Activated CD4-positive, alpha-beta T cell treated with anti-CD3 and anti-CD28 coated beads, Interleukin-2, amount 50 U/mL, for 48 hours (primary cell): ENCODE data around the gene SCNN1G.

Experiments
- DNase-seq, 2 experiments: peaks; one replicate each; pipeline ENCODE4 v3.0.0-alpha.2; 2020

The SCNN1G gene

DNA sequence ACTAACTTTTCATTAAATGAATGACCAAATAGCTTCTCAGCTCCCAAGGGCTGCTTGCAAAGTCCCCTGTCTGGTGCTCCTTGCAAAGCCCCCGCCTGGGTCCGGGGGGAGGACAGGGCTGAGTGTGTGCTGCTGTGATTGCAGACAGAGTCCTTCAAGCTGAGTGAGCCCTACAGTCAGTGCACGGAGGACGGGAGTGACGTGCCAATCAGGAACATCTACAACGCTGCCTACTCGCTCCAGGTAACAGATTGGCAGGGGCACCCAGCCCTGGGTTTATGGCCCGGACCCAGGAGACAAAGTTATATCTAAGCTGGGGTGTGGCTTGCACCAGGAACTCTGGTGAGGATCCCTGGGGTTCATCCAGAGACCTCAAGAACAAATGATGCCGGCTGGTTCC lies 27.1 kb downstream of the SCNN1G start:
- no peak for DNase-seq

DNA sequence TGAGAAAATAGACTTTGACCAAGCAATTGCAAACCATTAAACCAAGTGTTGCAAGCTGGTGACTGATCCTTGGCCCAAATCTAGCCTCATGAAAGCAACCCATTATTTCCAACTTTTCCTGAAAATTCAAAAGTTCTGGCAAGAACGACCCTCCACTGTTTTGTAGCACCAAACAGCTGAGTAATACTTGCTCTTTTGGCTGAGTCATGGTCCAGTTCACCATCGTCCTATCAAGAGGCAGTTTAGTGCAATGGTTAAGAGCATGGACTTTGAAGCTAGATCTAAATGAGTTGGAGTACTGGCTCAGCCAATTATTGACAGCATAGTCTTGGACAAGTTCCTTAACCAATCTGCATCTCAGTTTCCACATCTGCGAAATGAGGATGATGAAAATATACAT lies 31.3 kb downstream of the SCNN1G start:
- DNase-seq = no peak

DNA sequence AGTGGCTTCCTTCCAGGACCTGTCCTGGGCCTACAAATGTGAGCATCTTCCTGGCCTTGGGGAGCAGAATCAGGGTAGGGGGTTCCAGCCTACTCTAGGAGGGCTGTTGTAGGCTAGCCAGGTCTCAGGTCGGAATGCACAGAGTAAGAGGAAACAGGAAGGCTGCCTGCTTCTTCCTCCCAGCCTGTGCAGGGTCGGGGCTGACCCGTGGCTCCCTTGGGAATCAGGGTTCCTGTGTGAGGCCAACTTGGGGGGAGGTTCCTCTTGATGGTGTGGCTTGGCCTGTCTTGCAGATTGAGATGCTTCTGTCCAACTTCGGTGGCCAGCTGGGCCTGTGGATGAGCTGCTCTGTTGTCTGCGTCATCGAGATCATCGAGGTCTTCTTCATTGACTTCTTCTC lies 32.3 kb downstream of the SCNN1G start:
- no peak for DNase-seq

DNA sequence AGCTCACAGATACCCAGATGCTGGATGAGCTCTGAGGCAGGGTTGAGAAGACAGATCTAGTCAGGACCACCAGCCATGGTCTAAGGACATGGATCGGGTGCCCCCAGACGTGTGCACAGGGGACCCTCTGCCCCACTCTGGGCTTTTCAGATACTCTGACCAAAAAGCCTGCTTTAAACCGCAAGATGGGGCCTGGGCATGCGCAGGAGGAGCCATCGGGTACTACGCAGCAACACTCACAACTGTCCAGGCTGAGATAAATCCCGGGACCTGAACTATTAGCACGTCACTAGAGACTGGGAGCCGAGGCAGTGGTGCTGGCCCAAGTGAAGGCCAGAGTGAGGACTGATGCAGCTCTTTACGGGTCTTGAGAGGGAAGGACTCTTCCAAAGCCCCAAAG lies 32.9 kb downstream of the SCNN1G start:
- DNase-seq = no peak

DNA sequence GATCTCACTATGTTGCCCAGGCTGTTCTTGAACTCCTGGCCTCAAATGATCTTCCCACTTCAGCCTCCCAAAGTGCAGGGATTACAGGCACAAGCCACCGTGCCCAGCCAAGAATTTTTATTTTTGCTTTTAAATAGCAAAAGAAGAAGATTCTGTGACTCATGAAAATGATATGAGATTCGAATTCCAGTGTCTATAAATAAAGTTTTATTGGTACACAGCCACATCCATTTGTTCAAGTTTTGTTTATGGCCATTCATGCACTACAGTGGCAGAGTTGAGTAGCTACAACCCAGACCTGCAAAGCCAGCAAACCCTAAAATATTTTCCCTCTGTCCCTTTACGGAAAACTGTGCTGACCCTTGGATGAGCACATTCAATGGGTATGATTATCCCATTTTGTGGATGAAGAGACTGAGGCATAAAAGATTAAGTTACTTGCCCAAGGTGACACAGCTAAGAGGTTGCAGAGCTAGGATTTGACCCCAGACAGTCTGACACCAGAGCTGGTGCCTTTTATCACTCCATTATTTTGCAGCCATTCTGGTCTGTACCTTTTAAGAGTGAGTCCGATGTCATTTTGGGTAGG lies 34.2 kb downstream of the SCNN1G start:
- DNase-seq = no peak

DNA sequence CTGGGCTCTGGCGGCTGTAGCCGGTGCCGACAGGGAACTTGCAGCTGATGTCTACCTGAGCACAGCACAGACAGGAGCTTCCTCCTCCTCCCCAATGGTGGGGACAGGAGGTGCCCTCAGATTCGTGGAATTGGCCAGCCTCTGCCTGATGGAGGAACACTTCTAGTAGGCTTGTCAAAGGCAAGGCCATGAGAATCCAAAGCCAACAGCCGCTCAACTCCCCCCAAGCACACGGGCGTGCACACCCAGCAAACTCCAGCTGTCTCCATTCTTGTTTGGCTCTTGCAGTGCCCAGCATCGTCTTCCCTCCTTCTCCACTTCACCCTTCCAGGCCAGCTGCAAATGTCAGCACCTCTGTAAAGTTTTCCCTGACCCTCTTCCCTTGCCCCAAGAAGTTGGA lies 35.1 kb downstream of the SCNN1G start:
- no peak for DNase-seq

DNA sequence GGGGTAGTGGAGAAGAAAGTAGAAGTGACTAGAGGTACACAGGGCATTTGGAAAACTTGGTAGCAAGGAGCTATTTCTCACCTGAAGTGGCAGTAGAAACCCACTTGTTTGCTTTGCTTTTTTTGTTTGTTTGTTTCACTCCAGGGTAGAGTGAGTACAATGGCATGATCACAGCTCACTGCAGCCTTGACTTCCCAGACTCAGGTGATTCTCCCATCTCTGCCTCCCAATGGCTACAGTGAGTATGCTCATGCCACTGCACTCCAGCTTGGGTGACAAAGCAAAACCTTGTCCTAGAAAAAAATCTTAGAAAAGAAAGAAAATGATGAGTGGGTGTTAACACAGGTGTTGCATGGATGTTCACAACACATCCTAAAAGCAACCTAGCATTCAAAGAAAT lies 40.4 kb downstream of the SCNN1G start:
- no peak for DNase-seq

DNA sequence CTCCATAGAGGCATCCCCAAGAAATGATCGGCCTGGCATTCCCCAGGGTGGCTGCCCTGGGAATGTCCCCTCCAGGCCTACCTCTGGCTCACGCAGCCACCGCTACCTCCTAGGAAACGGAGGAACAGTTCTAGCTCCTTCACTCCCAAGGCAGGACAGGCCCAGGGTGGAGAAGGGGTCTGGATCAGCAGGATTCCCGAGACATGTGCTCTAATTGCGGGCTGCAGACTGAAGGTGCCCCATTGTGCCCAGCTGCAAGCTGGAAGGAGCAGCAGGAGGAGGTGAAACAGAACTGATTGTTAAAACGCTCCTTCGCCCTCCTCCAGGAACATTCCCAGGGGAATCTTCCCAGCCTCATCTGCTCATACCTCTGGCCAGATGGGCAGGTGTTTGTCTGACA lies 40.8 kb downstream of the SCNN1G start:
- no peak for DNase-seq

DNA sequence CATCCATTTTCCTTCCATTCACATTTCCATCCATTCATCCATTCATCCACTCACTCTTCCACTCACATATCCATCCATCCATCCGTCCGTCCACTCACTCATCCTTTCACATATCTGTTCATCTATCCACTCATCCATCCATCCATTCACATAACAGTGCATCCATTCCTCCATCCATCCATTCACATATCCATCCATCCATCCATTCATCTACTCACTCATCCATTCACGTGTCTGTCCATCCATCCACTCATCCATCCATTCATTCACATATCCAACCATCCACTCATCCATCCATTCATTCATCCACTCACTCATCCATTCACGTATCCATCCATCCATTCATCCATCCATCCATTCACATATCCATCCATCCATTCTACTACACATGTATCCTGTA lies 42.6 kb downstream of the SCNN1G start:
- no peak for DNase-seq

DNA sequence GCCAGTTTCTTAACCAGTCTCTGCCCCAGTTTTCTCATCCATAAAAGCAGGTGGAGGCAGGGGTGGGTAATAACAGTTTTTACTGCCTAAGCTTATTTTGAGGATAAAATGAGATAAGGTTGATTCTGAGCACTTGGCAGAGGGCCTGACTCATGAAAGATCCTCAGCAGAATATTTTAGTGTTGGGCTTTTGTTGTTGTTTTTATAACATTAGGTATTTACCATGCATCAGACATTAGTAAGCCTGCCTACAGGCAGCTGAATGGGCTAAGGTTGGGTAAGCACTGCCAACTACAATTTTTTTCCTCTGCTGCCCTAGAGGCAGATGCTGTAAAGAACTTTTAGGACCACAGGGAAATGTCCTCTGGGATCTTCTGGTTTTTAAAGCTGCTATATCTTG lies 43.1 kb downstream of the SCNN1G start:
- no peak for DNase-seq

DNA sequence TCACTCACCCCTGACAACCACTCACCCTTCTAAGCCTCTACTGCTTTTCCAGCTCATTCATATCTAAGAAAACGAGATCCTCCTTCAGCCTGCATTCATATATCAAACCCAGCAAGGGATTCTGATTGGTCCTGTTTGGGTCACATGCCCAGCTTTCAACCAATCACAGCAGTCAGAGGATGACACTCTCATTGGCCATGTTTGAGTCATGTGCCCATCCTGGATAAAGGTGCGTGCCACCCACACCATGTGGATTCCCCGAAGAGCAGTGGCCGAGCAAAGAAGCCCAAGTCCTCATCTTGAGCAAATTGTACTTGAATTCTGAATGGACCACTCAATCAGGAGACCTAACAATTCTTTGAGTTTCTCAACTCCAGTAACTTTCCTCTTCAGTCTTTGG lies 45.0 kb downstream of the SCNN1G start:
- no peak for DNase-seq

DNA sequence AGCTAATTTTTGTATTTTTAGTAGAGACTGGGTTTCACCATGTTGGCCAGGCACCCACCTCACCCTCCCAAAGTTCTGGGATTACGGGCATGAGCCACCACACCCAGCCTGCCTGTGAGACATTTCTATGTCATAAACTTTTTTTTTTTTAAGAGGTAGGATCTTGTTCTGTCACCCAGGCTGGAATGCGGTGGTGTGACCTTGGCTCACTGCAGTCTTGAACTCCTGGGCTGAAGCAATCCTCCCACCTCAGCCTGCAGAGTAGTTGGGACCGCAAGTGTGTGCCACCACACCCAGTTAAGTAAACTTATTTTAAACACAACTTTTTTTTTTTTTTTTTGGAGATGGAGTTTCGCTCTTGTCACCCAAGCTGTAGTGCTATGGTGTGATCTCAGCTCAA lies 47.2 kb downstream of the SCNN1G start:
- DNase-seq = no peak

DNA sequence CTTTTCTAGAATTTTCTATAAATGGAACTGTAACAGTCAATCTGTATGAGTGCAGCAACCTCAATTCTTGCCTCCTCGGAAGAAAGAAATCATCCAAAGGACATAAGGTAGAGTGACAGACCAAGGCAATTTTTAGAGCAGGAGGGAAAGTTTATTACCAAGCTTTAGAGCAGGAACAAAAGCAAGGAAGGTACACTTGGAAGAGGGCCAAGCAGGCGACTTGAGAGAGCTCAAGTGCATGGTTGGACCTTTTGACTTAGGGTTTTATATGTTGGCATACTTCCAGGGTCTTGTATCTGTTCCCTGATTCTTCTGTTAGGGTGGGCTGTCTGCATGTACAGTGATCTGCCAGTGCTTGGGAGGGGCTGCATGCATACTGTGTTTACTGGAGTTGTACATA lies 50.3 kb downstream of the SCNN1G start:
- no peak for DNase-seq

DNA sequence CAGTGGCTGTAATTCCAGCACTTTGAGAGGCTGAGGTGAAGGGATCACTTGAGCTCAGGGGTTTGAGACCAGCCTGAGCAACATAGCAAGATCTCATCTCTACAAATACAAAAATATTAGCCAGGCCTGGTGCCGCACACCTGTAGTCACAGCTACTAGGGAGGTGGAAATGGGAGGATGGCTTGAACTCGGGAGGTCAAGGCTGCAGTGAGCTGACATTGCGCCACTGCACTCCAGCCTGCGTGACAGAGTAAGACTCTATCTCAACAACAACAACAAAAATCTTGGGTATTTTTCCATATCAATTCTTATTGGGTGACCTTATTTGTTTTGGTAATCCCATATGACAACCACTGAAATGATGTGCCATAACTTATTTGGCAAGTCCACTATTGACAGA lies 52.6 kb downstream of the SCNN1G start:
- DNase-seq = no peak

DNA sequence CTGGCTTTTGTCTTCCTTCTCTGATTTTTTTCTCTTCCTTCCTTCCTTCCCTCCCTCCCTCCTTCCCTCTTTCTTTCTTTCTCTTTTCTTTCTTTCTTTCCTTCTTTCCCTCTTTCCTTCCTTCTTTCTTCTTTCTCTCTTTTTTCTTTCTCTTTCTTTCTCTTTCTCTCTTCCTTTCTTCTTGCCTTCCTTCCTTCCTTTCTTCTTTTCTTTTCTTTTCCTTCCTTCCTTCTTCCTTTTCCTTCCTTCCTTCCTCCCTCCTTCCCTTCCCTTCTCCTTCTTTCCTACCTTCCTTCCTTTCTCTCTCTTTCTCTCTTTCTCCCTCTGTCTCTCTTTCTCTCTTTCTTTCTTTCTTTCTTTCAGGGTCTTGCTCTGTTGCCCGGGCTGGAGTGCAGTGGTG lies 54.4 kb downstream of the SCNN1G start:
- no peak for DNase-seq

DNA sequence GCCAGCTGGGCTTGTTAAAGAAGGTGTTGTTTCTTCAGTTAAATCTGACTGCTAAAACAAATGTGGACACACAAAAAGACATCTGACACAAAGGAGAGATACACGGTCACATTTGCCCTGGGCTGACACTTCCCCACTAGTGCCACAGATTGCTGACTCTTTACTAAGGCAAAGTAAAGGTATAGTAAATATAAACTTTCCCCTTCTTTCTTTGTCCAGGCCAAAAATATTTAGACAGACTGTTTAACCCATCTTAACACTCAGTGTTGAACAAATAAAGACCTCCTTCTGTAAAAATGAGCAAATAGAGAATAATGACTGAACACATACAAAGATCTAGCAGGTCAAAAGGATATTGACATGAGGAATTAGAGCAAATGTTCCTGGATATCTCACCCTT lies 58.4 kb downstream of the SCNN1G start:
- no peak for DNase-seq

DNA sequence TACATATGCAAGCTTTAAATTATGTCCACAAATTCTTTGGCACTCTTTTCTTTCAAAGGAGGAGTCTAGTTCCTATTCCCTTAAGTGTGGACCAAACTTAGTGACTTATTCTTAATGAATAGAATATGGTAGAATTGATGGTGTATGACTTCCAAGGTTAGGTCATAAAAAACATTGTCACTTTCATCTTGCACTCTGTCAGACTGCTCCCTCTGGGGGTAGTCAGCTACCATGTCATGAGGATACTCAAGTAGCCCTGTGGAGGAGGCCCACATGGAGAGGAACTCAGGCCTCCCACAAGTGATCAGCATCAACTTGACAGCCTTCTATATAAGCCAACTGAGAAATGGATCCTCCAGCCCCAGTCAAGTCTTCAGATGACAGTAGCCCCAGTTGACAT lies 61.6 kb downstream of the SCNN1G start:
- no peak for DNase-seq

DNA sequence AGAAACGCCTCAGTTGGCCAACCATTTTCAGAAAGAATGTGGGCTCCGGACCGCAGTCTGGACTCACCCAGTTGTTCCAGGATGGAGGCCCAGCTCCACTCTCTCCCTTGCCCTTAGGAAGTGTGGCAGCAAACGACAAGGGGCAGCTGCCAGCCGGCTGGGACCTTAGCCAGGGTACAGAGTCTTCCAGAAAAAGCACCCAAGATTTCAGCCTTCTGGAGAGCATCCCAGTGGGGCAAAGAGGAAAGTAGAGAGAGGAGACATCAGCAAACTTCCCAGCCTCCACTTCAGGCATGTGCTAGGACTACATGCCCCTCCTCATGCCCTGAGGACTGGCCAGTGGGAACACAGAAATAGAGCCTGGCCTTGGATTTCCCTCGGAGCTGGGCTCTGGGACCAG lies 62.7 kb downstream of the SCNN1G start:
- no peak for DNase-seq

DNA sequence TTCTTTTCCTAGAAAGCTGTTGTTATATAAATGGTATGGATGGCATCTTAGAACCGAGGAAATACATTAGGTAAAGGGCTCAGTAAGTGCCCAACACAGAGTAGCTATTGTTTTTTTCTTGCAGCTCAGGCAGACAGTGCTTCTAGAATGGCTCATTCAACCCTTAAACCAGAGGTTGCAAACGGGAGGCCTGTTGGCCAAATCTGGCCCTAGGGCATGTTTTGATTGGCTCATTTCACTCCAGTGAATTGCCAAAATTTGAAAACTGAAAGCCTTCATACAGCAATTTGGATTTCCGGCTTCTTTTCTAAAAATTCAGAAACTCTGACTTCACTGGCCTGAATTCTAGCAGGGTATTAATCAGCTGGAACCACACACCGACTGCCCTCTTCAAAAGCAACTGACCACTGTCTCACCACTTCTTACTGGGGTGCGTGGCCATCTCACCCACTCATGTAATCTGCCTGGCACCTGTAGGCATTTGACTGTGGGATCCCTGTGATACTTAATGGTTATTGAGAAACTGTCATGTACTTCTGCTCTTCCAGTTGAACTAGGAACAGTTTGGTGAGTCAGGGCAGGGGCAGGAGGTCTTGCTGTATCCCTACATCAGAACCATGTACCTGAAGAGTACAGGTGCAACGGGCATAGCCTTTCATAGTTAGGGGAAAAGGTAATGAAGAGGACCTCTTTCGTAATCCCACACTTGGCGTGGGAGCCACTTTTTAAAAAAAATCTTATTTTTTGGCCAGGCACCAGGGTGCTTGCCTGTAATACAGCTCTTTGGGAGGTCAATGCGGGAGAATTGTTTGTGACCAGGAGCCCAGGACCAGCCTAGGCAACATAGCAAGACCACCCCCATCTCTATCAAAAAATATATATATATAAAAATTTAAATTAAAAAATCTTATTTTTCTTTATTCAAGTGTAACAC lies 66.0 kb downstream of the SCNN1G start:
- DNase-seq = no peak

DNA sequence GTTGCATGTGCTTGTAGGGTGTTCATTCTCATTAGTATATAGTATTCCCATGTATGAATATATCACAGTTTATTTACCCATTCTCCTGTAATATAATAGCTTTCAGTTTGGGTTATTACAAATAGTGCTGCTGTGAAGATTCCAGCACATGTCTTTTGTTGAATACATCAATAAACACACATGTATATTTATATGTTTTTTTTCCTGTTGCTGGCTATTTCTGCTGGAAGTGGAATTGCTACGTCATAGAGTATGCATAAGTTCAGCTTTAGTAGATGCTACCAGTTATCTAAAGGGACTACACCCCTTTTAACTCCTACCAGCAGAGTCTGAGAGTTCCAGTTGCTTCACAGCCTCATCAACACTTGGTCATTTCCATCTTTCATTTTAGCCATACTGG lies 67.3 kb downstream of the SCNN1G start:
- DNase-seq = no peak

DNA sequence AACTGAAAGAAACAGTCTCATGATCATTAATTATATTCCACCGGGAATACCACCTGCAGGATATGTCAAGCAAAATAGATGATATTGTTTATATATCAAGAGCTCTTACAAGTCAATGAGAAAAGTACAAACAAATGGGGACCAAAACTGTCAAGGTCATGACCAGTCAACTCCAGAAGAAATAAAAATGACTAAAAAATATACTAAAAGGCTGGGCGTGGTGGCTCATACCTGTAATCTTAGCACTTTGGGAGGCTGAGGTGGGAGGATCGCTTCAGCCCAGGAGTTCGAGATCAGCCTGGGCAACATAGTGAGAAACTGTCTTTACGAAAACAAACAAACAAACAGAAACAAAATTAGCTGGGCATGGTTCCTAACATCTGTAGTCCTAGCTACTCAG lies 69.8 kb downstream of the SCNN1G start:
- peak; percentile 2 to 4 for DNase-seq

DNA sequence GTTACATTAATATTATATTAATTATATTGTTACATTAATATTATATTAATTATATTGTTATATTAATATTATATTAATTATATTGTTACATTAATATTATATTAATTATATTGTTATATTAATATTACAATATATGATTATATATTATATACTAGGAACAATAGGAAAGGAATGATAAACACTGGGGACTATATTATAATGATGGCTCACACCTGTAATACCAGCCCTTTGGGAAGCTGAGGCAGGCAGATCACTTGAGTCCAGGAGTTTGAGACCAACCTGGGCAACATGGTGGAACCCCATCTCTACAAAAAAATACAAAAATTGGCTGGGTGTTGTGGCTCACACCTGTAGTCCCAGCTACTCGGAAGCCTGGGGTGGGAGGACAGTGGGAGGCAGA lies 71.1 kb downstream of the SCNN1G start:
- DNase-seq = peak in 1 of 2 experiments; percentile 3

DNA sequence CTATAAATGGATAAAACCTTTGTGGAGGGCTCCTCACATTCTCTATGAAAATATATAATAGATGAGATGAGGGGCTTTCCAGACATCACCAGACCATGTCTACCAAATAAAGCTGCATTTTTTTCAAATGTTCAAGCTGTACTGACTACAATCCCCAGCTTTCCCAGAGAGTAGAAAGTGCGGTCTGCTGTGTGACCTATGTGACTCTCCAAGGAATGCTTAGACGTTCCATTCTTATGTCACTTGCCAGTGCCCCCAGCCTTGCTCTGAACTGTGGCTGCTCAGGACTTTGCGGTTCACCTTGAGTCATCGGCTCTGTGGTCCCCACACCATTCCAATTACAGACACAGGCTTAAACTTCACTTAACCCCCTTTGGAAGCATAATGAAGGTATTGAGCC lies 71.8 kb downstream of the SCNN1G start:
- peak in 1 of 2 experiments; percentile 3 for DNase-seq

DNA sequence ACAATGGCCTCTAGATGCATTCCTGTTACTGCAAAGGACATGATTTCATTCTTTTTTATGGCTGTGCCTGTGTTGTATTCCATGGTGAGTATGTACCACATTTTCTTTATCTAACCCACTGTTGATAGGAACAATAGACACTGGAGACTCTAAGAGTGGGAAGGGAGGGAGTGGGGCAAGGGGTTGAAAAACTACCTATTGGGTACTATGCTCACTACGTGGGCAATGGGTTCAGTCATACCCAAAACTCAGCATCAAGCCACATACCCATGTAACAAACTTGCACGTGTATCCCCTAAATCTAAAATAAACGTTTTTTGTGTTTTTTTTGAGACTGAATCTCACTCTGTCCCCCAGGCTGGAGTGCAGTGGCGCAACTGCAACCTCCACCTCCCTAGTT lies 72.5 kb downstream of the SCNN1G start:
- DNase-seq = no peak

DNA sequence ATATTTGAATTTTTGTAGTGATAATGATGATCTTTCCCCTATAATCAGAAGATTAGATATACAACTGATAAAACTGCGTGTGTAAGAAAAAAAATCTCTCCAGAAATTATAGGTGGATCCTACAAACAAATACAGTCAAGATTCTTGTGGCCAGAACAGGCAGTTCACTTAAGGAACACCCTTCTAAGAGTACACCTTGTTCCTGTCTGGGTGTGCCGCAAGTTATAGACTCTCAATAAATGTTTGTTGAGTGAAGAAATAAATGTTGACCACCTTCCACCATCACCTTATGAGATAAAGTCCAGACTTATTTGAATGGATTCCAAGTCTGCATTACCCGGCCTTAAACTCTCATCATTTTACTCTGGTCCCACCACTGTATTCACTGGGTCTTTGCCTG lies 73.9 kb downstream of the SCNN1G start:
- DNase-seq = no peak
